T-cell (primary cell): ENCODE results near the gene HERC4. TPM values are rescaled to one million over a fixed set of nuclear protein-coding genes. Genes with fewer than 3 reads are reported as not detected.
"Not testable (repeated sequence)": the region's sequence is repeated elsewhere in the genome, so short reads cannot be mapped to it uniquely, and the experiment has no call there.

ENCODE experiments used
- ATAC-seq, 4 experiments: fragments of 200-7000 bp in 3 of 4; fragments of 150-1000 bp in 1 of 4; cut with Tn5 transposase; replicated peaks in 1 of 4; 1 replicate in 3 of 4; 2 replicates in 1 of 4; pipeline ENCODE4 v1.10.0; 2021; ENCODE audit warnings: moderate library complexity in 3 of 4, mild to moderate bottlenecking in 2 of 4, moderate number of reproducible peaks in 1 of 4
- CTCF ChIA-PET, 2 donors: fragments of 300-600 bp; sonication (Branson Sonifier 250); formaldehyde crosslinking; loops; one replicate each; lab custom pipeline; 2022; ENCODE audit warnings: antibody characterized with exemption in 2 of 2; lab: Charles Lee
- POLR2A ChIA-PET, 2 donors: fragments of 300-600 bp; sonication (Branson Sonifier 250); formaldehyde crosslinking; loops; one replicate each; lab custom pipeline; 2022; ENCODE audit warnings: antibody characterized with exemption in 2 of 2; lab: Charles Lee
- DNase-seq, 35 experiments: peaks; one replicate each; pipeline versions ENCODE4 v3.0.0 to v3.0.0-alpha.2; 2013 to 2023
- H3K27ac ChIP-seq: one replicate; pipeline ENCODE4 v1.5.1; 2013; ENCODE audit warnings: low read length
- H3K27me3 ChIP-seq, 2 experiments: replicated peaks in 1 of 2; 1 replicate in 1 of 2; 2 replicates in 1 of 2; pipeline versions ENCODE4 v1.6.1 to v1.7.0; 2013; ENCODE audit warnings: low read length in 1 of 2, mixed read lengths in 1 of 2; ENCODE audit not compliant: control insufficient read depth in 2 of 2, insufficient read depth in 2 of 2; ENCODE audit errors: extremely low read depth in 1 of 2
- H3K36me3 ChIP-seq, 2 donors: 1 replicate in 1 of 2; 2 replicates in 1 of 2; pipeline versions ENCODE4 v1.6.1 to v1.7.0; 2013; ENCODE audit warnings: low read length in 1 of 2; ENCODE audit not compliant: control insufficient read depth in 2 of 2, insufficient read depth in 1 of 2; ENCODE audit errors: extremely low read depth in 1 of 2
- H3K4me1 ChIP-seq, 2 experiments: 1 replicate in 1 of 2; 2 replicates in 1 of 2; pipeline versions ENCODE4 v1.6.1 to v1.7.0; 2013; ENCODE audit warnings: low read length in 2 of 2, mixed read lengths in 1 of 2; ENCODE audit not compliant: insufficient read depth in 2 of 2, control insufficient read depth in 1 of 2; ENCODE audit errors: extremely low read depth in 1 of 2
- H3K4me3 ChIP-seq, 2 donors: 1 replicate in 1 of 2; 2 replicates in 1 of 2; pipeline versions ENCODE4 v1.5.1 to v1.7.0; 2013; ENCODE audit warnings: mild to moderate bottlenecking in 2 of 2, low read length in 1 of 2, moderate library complexity in 1 of 2; ENCODE audit not compliant: control insufficient read depth in 1 of 2; ENCODE audit errors: extremely low read depth in 1 of 2
- H3K9me3 ChIP-seq: 2 replicates; pipeline ENCODE4 v1.7.0; 2013
- H3K27ac Mint-ChIP-seq, 2 donors: one replicate each; pipeline ENCODE4 v1.8.0; 2020 to 2021; ENCODE audit warnings: mild to moderate bottlenecking in 2 of 2, mixed read lengths in 2 of 2
- H3K27me3 Mint-ChIP-seq, 2 donors: one replicate each; pipeline ENCODE4 v1.8.0; 2021 to 2022; ENCODE audit warnings: mixed read lengths in 2 of 2
- H3K36me3 Mint-ChIP-seq: one replicate; pipeline ENCODE4 v1.8.0; 2021; ENCODE audit warnings: mixed read lengths
- H3K4me1 Mint-ChIP-seq, 3 donors: one replicate each; pipeline ENCODE4 v1.8.0; 2020 to 2022; ENCODE audit warnings: mixed read lengths in 3 of 3, mild to moderate bottlenecking in 1 of 3
- H3K4me3 Mint-ChIP-seq, 3 donors: one replicate each; pipeline ENCODE4 v1.8.0; 2020 to 2022; ENCODE audit warnings: mild to moderate bottlenecking in 3 of 3, mixed read lengths in 3 of 3, moderate library complexity in 3 of 3
- H3K9me3 Mint-ChIP-seq, 3 donors: one replicate each; pipeline ENCODE4 v1.8.0; 2020 to 2022; ENCODE audit warnings: mixed read lengths in 3 of 3
- WGBS: methylation state at CpG from one replicate; pipeline ENCODE4 v1.1.5; 2013; ENCODE audit warnings: missing lambda C conversion rate; ENCODE audit not compliant: insufficient coverage; 5-methylcytosine and 5-hydroxymethylcytosine counted together
- total RNA-seq, 35 experiments: library from RNA in 6 of 35; stranded (reverse) in 6 of 35; fragments of 120-200 nt in 1 of 35; gene quantifications; one replicate each; pipeline versions ENCODE4 v1.2.1 to v1.2.4 and lab custom pipeline; 2013 to 2026

The HERC4 gene
- total RNA-seq, 5 donors from 2014 or later (not counting 1 experiment from before 2014, with no cell fraction given), result 63.0 to 81.6 (median 77.5) TPM

- no peaks in the 10 kb centered on the region for H3K4me1 Mint-ChIP-seq
- DNase-seq, result no peak
- H3K27me3 Mint-ChIP-seq, result no peaks in the 10 kb centered on the region
- peaks cover 38% of the 10 kb centered on the region for H3K36me3 Mint-ChIP-seq
- H3K4me1 ChIP-seq, result no peaks in the 10 kb centered on the region
- ATAC-seq, result no peak
- H3K36me3 ChIP-seq, result peaks cover 5 to 16% of the 10 kb centered on the region in 2 donors
- no peaks in the 10 kb centered on the region for H3K9me3 ChIP-seq
- no peak overlapping the region for H3K4me3 ChIP-seq
- WGBS, result no CpG with 5 or more reads among the region's 1 CpG
- no peak overlapping the region for H3K27ac Mint-ChIP-seq
- CTCF ChIA-PET, result no interaction called here
- no peaks in the 10 kb centered on the region for H3K9me3 Mint-ChIP-seq
- no peak overlapping the region for H3K27ac ChIP-seq
- no peaks in the 10 kb centered on the region for H3K27me3 ChIP-seq
- no peak overlapping the region for H3K4me3 Mint-ChIP-seq
- POLR2A ChIA-PET, result no interaction called here
Observed at GRCh38 chr10:68001539-68001938, 73.5 kb downstream of the HERC4 start.

GRCh38 chr10:68001000-68001399, 74.1 kb downstream of the HERC4 start:
- Mint-ChIP-seq H3K27me3 (no peaks in the 10 kb centered on the region), H3K4me1 (no peaks in the 10 kb centered on the region), H3K9me3 (no peaks in the 10 kb centered on the region), H3K36me3 (peaks cover 38% of the 10 kb centered on the region), H3K4me3 (no peak overlapping the region), H3K27ac (no peak overlapping the region)
- Histone ChIP-seq H3K27ac (no peak overlapping the region), H3K27me3 (no peaks in the 10 kb centered on the region), H3K4me1 (no peaks in the 10 kb centered on the region), H3K9me3 (no peaks in the 10 kb centered on the region), H3K4me3 (no peak overlapping the region), H3K36me3 (peaks cover 5 to 20% of the 10 kb centered on the region in 2 donors)
- ChIA-PET CTCF (no interaction called here), POLR2A (no interaction called here)
- ATAC-seq, result no peak
- no peak for DNase-seq
- WGBS, result 91% methylated on average over 4 of the region's 4 CpGs

GRCh38 chr10:67990093-67990492, 85.0 kb downstream of the HERC4 start:
- no peaks in the 10 kb centered on the region for H3K9me3 Mint-ChIP-seq
- H3K4me1 ChIP-seq, result no peaks in the 10 kb centered on the region
- H3K9me3 ChIP-seq, result no peaks in the 10 kb centered on the region
- H3K4me3 Mint-ChIP-seq, result no peak overlapping the region
- no peak overlapping the region for H3K27ac ChIP-seq
- no peak overlapping the region for H3K4me3 ChIP-seq
- peaks cover 0 to 46% of the 10 kb centered on the region in 2 donors for H3K36me3 ChIP-seq
- no peak for ATAC-seq
- peaks cover 6 to 11% (median 9%) of the 10 kb centered on the region in 3 donors for H3K4me1 Mint-ChIP-seq
- ChIA-PET POLR2A (no interaction called here), CTCF (no interaction called here)
- DNase-seq, result no peak
- peak overlapping the region in 1 of 2 donors; percentile 77 for H3K27ac Mint-ChIP-seq
- no peaks in the 10 kb centered on the region for H3K27me3 Mint-ChIP-seq
- no peaks in the 10 kb centered on the region for H3K27me3 ChIP-seq
- H3K36me3 Mint-ChIP-seq, result peaks cover 46% of the 10 kb centered on the region

GRCh38 chr10:67988606-67989005, 86.5 kb downstream of the HERC4 start:
- no peak overlapping the region for H3K27ac Mint-ChIP-seq

GRCh38 chr10:67982603-67983002, 92.5 kb downstream of the HERC4 start:
- H3K36me3 Mint-ChIP-seq, result peaks cover 59% of the 10 kb centered on the region
- POLR2A ChIA-PET, H3K9me3 ChIP-seq, H3K9me3 Mint-ChIP-seq, H3K27me3 ChIP-seq, ATAC-seq, H3K4me1 ChIP-seq, DNase-seq, H3K27ac Mint-ChIP-seq, H3K4me3 Mint-ChIP-seq, H3K27me3 Mint-ChIP-seq, H3K4me3 ChIP-seq, H3K27ac ChIP-seq: not testable (repeated sequence)
- H3K4me1 Mint-ChIP-seq, result peaks cover 8 to 13% (median 10%) of the 10 kb centered on the region in 3 donors
- CTCF ChIA-PET, result interaction anchor here in 1 of 2 donors (0.6 kb wide), 1 partner anchor 29 kb away, joined by 3 read pairs; no protein-coding TSS in a partner anchor
- no CpG with 5 or more reads among the region's 8 CpGs for WGBS
- peaks cover 4 to 48% of the 10 kb centered on the region in 2 donors for H3K36me3 ChIP-seq

More at GRCh38 chr10:67988606-67989005, 86.5 kb downstream of the HERC4 start:
- no CpG with 5 or more reads among the region's 1 CpG for WGBS
- H3K27me3 ChIP-seq, result no peaks in the 10 kb centered on the region
- Mint-ChIP-seq H3K4me3 (no peak overlapping the region), H3K9me3 (no peaks in the 10 kb centered on the region), H3K36me3 (peaks cover 46% of the 10 kb centered on the region), H3K27me3 (no peaks in the 10 kb centered on the region), H3K4me1 (peaks cover 6 to 11% (median 9%) of the 10 kb centered on the region in 3 donors)
- CTCF ChIA-PET, result no interaction called here
- DNase-seq (no peak), ATAC-seq (no peak)
- H3K4me3 ChIP-seq, result no peak overlapping the region
- peaks cover 0 to 47% of the 10 kb centered on the region in 2 donors for H3K36me3 ChIP-seq
- H3K9me3 ChIP-seq, result no peaks in the 10 kb centered on the region
- POLR2A ChIA-PET, result no interaction called here
- H3K27ac ChIP-seq, result no peak overlapping the region
- H3K4me1 ChIP-seq, result no peaks in the 10 kb centered on the region

GRCh38 chr10:67978749-67979148, 96.3 kb downstream of the HERC4 start:
- H3K27ac Mint-ChIP-seq, result no peak overlapping the region
- H3K9me3 ChIP-seq, result no peaks in the 10 kb centered on the region
- peaks cover 8 to 15% (median 10%) of the 10 kb centered on the region in 3 donors for H3K4me1 Mint-ChIP-seq
- no peak overlapping the region for H3K4me3 Mint-ChIP-seq
- ATAC-seq (no peak), DNase-seq (no peak)
- peaks cover 4 to 44% of the 10 kb centered on the region in 2 donors for H3K36me3 ChIP-seq
- H3K27ac ChIP-seq, result no peak overlapping the region
- no peaks in the 10 kb centered on the region for H3K9me3 Mint-ChIP-seq
- H3K36me3 Mint-ChIP-seq, result peaks cover 75% of the 10 kb centered on the region
- H3K4me1 ChIP-seq, result no peaks in the 10 kb centered on the region
- WGBS, result 94% methylated on average over 5 of the region's 5 CpGs
- H3K27me3 ChIP-seq, result no peaks in the 10 kb centered on the region
- H3K4me3 ChIP-seq, result no peak overlapping the region
- POLR2A ChIA-PET, result no interaction called here
- H3K27me3 Mint-ChIP-seq, result no peaks in the 10 kb centered on the region
- CTCF ChIA-PET, result interaction anchor here in 1 of 2 donors (1.0 kb wide), 1 partner anchor 316 kb away, joined by 3 read pairs; no protein-coding TSS in a partner anchor

- CTCF ChIA-PET, result no interaction called here
- POLR2A ChIA-PET, result no interaction called here
- no peaks in the 10 kb centered on the region for H3K9me3 ChIP-seq
- no peak overlapping the region for H3K4me3 ChIP-seq
- H3K27me3 ChIP-seq, result no peaks in the 10 kb centered on the region
- Mint-ChIP-seq H3K27me3 (no peaks in the 10 kb centered on the region), H3K4me1 (peaks cover 5 to 15% (median 6%) of the 10 kb centered on the region in 3 donors), H3K9me3 (peaks cover 0 to 6% (median 0%) of the 10 kb centered on the region in 3 donors), H3K4me3 (no peak overlapping the region), H3K27ac (no peak overlapping the region), H3K36me3 (peaks cover 77% of the 10 kb centered on the region)
- 93% methylated on average over 2 of the region's 2 CpGs for WGBS
- DNase-seq (no peak), ATAC-seq (no peak)
- no peaks in the 10 kb centered on the region for H3K4me1 ChIP-seq
- H3K36me3 ChIP-seq, result peaks cover 4 to 49% of the 10 kb centered on the region in 2 donors
- H3K27ac ChIP-seq, result no peak overlapping the region
Observed at GRCh38 chr10:67977251-67977650, 97.8 kb downstream of the HERC4 start.
